HUES64 (cell line): ENCODE results near the gene SYCE3.
A peak's percentile ranks its signal among the peaks of the same experiment; 100 is the strongest.
"Not testable (repeated sequence)": the region's sequence is repeated elsewhere in the genome, so short reads cannot be mapped to it uniquely, and the experiment has no call there.

Experiments used
- H3K27ac ChIP-seq: 2 replicates; pipeline ENCODE4 v1.7.0; 2013; ENCODE audit warnings: low read depth, low read length, inconsistent platforms
- H3K27me3 ChIP-seq: 2 replicates; pipeline ENCODE4 v1.6.1; 2013; ENCODE audit warnings: mild to moderate bottlenecking, low read length; ENCODE audit not compliant: insufficient read depth
- H3K36me3 ChIP-seq: 2 replicates; pipeline ENCODE4 v1.6.1; 2013; ENCODE audit warnings: mild to moderate bottlenecking, low read length; ENCODE audit not compliant: insufficient read depth
- H3K4me1 ChIP-seq: 2 replicates; pipeline ENCODE4 v1.6.1; 2013; ENCODE audit warnings: mild to moderate bottlenecking, low read length, moderate library complexity; ENCODE audit not compliant: insufficient read depth
- H3K4me3 ChIP-seq: 2 replicates; pipeline ENCODE4 v1.5.1; 2013; ENCODE audit warnings: mild to moderate bottlenecking, low read length, moderate library complexity
- H3K9ac ChIP-seq: 2 replicates; pipeline ENCODE4 v1.6.1; 2013; ENCODE audit warnings: mild to moderate bottlenecking, low read depth, low read length
- H3K9me3 ChIP-seq: 2 replicates; pipeline ENCODE4 v1.6.1; 2013; ENCODE audit warnings: low read depth, low read length; ENCODE audit not compliant: insufficient read depth
- WGBS: fragments of 150-250, 120-280 bp; methylation state at CpG from one replicate; pipeline ENCODE4 v1.1.7; 2013; ENCODE audit warnings: missing lambda C conversion rate; 5-methylcytosine and 5-hydroxymethylcytosine counted together

The SYCE3 gene

DNA sequence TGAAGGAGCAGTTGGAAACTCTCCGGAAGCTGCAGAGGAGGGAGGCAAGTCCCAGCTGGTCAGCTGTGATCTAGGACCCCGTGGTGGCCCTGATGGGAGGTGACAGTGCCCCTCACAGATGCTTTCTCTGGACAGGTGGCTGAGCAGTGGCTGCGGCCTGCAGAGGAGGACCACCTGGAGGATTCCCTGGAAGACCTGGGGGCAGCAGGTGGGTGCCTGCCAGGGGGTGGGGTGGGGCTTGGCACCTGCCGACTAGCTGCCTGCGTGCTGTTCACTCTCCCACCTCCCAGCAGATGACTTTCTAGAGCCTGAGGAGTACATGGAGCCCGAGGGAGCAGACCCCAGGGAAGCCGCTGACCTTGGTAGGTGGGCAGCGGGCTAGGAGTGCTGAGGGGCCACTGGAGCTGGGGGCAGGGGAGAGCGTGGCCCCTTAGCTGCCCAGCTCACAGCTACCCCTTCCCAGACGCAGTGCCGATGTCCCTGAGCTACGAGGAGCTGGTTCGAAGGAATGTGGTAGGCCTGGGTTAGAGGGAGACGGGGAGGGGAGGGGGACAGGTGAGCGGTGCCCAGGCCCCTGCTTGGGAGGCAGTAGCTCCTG is 40.4 kb downstream of the SYCE3 start:
- Histone ChIP-seq H3K4me3 (no peak overlapping the region), H3K4me1 (no peaks in the 10 kb centered on the region; the same call in 1 of the 2 replicates), H3K27me3 (peaks cover 9% of the 10 kb centered on the region), H3K27ac (no peak overlapping the region), H3K9ac (no peak overlapping the region), H3K36me3 (peaks cover 49% of the 10 kb centered on the region), H3K9me3 (no peaks in the 10 kb centered on the region)
- WGBS: 97% methylated on average over 15 of the region's 15 CpGs

DNA sequence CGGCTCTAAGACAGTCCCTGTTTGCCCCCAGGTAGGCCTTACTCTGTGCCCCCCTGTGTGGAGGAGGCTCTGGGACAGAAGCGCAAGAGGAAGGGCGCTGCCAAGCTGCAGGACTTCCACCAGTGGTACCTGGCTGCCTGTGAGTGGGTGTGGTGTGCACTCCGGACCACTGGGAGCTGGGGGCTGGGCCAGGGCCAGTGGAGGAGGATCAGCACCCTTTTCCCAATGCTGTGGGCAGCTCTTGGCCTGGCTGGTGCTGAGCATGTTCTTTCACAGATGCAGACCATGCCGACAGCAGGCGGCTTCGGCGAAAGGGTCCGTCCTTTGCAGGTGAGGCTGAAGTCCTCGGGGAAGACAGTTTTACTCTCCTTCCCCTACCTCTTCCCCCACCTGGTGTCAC is 41.0 kb downstream of the SYCE3 start:
- Histone ChIP-seq H3K9me3 (no peaks in the 10 kb centered on the region), H3K9ac (no peak overlapping the region), H3K4me3 (no peak overlapping the region), H3K36me3 (peaks cover 52% of the 10 kb centered on the region), H3K27ac (no peak overlapping the region), H3K27me3 (peaks cover 3% of the 10 kb centered on the region), H3K4me1 (no peaks in the 10 kb centered on the region; the same call in 1 of the 2 replicates)
- WGBS: 97% methylated on average over 10 of the region's 10 CpGs

DNA sequence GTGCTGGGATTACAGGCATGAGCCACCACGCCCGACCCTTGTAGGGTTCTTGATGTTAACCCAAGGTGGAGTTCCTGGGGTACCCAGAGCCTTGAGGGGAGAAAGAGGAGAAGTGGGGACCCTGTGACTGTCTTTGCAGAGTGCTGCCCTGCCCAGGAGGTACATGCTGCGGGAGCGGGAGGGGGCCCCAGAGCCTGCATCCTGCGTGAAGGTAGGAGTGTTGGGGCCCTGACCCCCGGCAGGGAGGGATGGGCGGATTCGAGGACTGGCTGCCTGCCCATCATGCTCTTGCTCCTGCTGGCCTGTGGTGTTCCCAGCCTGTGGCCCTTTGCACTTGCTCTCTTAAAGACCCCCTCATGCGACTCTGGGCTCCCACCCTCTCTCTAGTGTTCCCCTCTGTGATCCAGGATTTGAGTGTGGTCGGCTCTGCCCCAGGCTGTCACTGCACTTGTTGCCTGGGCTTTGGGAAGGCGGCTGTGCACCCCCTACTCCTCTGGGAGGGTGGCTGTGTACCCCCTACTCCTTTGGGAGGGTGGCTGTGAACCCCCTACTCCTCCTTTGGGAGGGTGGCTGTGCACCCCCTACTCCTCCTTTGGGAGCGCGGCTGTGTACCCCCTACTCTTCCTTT is 41.8 kb downstream of the SYCE3 start:
- Histone ChIP-seq H3K4me3 (no peak overlapping the region), H3K36me3 (peaks cover 56% of the 10 kb centered on the region), H3K9ac (no peak overlapping the region), H3K9me3 (no peaks in the 10 kb centered on the region), H3K27me3 (no peaks in the 10 kb centered on the region), H3K27ac (no peak overlapping the region), H3K4me1 (no peaks in the 10 kb centered on the region; the same call in 1 of the 2 replicates)
- 96% methylated on average over 13 of the region's 13 CpGs for WGBS

DNA sequence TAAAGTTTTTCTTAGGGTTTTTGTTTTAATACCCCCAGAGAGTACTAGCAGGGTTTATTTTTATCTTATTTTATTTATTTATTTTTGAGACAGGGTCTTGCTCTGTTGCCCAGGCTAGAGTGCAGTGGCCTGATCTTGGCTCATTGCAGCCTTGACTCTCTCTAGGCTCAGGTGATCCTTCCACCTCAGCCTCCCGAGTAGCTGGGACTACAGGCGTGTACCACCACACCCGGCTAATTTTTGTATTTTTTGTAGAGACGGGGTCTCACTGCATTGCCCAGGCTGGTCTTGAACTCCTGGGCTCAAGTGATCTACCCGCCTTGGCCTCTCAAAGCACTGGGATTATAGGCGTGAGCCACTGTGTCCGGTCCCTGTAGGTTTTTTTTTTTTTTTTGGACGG is 42.5 kb downstream of the SYCE3 start:
- not testable (repeated sequence) for H3K4me1 ChIP-seq, H3K9ac ChIP-seq, H3K27ac ChIP-seq, H3K4me3 ChIP-seq, H3K9me3 ChIP-seq, H3K27me3 ChIP-seq
- H3K36me3 ChIP-seq: peaks cover 56% of the 10 kb centered on the region
- WGBS: 95% methylated on average over 8 of the region's 8 CpGs

DNA sequence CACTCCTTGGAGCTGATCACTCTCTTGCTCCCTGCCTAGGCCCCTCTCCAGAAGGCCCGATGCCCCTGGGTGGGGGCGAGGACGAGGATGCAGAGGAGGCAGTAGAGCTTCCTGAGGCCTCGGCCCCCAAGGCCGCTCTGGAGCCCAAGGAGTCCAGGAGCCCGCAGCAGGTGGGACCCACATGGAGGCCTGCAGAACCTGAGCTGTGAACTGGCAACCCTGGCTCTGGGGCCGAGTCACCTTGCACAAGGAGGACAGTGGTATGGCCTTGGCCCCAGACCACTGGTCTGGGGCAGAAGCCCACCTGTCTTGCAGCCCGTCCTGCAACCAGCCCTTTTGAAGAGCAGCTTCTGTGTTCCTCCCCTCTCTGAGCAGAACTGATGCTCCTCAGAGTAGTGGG is 43.6 kb downstream of the SYCE3 start:
- Histone ChIP-seq H3K9ac (no peak overlapping the region), H3K4me1 (no peaks in the 10 kb centered on the region), H3K9me3 (no peaks in the 10 kb centered on the region), H3K27ac (no peak overlapping the region), H3K27me3 (no peaks in the 10 kb centered on the region), H3K4me3 (no peak overlapping the region), H3K36me3 (peaks cover 60% of the 10 kb centered on the region)
- WGBS: 97% methylated on average over 8 of the region's 8 CpGs

DNA sequence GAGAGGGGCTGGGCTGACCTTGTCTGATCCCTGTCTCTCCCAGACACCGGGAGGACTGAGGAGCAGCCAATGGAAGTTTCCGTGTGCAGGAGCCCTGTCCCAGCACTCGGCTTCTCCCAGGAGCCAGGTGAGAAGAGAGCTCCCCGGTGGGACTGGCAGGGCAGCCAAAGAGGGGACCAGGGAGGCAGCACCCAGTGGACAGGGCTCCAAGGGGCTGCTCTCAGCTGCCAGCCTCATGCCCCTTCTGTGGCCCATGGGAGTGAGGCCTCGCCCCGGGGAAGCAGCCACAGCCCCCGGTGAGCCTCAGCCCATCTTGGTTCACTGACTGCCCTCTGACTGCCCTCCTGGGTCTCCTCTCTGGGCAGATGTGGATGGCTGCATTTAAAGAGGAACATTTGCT is 44.1 kb downstream of the SYCE3 start:
- Histone ChIP-seq H3K36me3 (peaks cover 59% of the 10 kb centered on the region), H3K27ac (no peak overlapping the region), H3K4me3 (no peak overlapping the region), H3K9me3 (no peaks in the 10 kb centered on the region), H3K4me1 (no peaks in the 10 kb centered on the region), H3K27me3 (no peaks in the 10 kb centered on the region), H3K9ac (no peak overlapping the region)
- 96% methylated on average over 7 of the region's 7 CpGs for WGBS

DNA sequence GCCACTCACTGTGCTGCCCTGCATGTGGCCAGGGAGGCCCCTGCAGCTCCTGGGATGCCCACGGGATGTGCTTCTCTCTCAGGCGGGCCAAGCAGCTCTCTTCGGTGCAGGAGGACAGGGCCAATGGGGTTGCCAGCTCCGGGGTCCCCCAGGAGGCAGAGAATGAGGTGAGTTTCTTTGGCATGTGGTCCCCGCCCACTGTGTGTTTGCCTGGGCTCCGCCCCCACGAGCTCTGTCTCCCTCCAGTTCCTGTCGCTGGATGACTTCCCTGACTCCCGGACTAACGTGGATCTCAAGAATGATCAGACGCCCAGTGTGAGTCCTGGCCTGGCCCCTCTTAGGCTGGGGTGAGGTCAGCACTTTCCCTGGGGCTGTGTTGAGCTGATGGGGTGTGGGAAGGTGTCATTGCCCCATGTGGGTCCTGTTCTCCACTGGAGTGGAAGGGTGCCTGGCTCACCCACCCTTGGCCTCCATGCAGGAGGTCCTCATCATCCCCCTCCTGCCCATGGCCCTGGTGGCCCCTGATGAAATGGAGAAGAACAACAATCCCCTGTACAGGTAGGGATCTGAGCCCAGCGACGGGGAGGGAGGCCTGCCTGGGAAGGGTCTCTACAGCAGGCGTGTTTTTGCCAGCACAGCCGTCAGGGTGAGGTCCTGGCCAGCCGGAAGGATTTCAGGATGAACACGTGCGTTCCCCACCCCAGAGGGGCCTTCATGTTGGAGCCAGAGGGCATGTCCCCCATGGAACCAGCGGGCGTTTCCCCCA is 45.0 kb downstream of the SYCE3 start:
- Histone ChIP-seq H3K4me1 (no peaks in the 10 kb centered on the region), H3K27me3 (no peaks in the 10 kb centered on the region), H3K36me3 (peaks cover 53% of the 10 kb centered on the region), H3K4me3 (no peak overlapping the region), H3K9me3 (no peaks in the 10 kb centered on the region), H3K9ac (no peak overlapping the region), H3K27ac (no peak overlapping the region)
- 93% methylated on average over 20 of the region's 20 CpGs for WGBS

DNA sequence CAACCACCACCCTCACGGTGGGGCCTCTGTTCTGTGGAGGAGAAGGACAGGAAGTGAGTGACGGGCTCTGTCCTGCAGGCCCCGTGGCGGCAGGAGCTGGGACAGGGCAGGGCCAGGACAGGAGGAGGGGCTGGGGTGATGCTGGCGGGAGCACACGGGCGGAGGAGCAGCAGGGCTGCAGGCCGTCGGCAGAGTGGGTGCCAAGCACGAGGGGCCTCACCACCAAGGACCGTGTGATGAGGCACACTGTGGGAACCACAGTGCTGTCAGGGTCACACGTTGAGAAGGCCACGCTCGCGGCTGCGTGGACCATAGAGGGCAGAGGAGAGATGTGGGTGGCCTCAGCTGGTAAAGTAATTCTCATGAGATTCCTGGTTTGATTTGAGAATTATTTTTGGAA is 45.8 kb downstream of the SYCE3 start:
- H3K4me3 ChIP-seq: no peak overlapping the region
- no peaks in the 10 kb centered on the region for H3K4me1 ChIP-seq

DNA sequence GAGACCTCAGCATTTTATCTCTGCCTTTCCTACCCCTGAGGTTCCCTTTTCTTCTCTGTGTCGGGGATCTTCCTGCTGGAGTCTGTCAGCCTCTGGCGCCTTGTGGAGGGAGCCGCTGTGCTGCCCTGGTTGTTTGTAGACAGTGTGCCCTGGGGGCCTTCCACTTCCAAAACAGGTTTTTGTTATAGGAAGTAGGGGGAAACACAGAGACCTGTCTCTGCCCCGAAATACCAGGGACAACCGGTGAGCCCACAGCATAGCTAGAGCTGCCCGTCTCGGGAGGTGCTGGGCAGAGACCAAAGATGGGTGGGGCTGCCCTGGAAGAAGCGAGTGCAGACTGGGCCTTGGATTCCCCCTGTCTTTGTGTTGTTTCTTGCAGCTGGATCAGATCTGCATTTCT is 46.7 kb downstream of the SYCE3 start:
- no peak overlapping the region for H3K27ac ChIP-seq
- 95% methylated on average over 8 of the region's 8 CpGs for WGBS
- no peak overlapping the region for H3K9ac ChIP-seq
- no peaks in the 10 kb centered on the region for H3K27me3 ChIP-seq
- H3K36me3 ChIP-seq: peaks cover 47% of the 10 kb centered on the region
- H3K4me3 ChIP-seq: no peak overlapping the region
- H3K4me1 ChIP-seq: no peaks in the 10 kb centered on the region
- H3K9me3 ChIP-seq: no peaks in the 10 kb centered on the region

More for the DNA sequence above, 45.8 kb downstream of the SYCE3 start:
- no peaks in the 10 kb centered on the region for H3K9me3 ChIP-seq
- H3K36me3 ChIP-seq: peaks cover 53% of the 10 kb centered on the region
- 92% methylated on average over 16 of the region's 16 CpGs for WGBS
- H3K27me3 ChIP-seq: no peaks in the 10 kb centered on the region
- no peak overlapping the region for H3K27ac ChIP-seq
- H3K9ac ChIP-seq: no peak overlapping the region; the same call in 1 of the 2 replicates

DNA sequence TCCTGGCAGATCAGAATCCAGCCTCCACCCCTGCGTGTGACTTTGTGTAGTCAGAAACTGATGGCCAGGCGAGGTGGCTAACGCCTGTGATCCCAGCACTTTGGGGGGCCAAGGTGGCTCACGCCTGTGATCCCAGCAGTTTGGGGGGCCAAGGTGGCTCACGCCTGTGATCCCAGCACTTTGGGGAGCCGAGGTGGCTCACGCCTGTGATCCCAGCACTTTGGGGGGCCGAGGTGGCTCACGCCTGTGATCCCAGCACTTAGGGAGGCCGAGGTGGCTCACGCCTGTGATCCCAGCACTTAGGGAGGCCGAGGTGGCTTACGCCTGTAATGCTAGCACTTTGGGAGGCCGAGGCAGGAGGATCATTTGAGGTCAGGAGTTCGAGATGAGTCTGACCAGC is 49.5 kb downstream of the SYCE3 start:
- H3K36me3 ChIP-seq: peaks cover 30% of the 10 kb centered on the region
- WGBS: 94% methylated on average over 15 of the region's 15 CpGs
- no peak overlapping the region for H3K27ac ChIP-seq
- H3K4me3 ChIP-seq: no peak overlapping the region
- no peaks in the 10 kb centered on the region for H3K27me3 ChIP-seq
- H3K9me3 ChIP-seq: no peaks in the 10 kb centered on the region
- H3K4me1 ChIP-seq: peaks cover 7% of the 10 kb centered on the region; the same call in 1 of the 2 replicates
- no peak overlapping the region for H3K9ac ChIP-seq

DNA sequence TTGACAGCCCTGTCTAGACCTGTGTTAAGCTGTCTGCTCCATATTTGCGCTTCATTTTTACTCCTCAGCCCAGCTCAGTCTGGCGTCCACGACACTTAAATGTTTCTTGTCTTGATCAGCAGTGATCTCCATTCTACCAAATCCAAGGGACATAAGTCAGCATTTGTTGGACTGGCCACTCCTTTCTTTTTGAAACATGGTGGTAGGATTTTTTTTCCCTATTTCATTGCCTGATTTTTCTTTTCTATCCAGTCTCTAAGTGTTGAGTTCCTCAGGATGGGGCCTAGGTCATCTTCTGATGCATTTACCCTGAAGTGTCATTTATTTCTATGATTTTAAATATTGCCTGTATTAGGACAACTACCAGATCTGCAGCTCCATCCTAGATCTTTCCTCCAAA is 53.8 kb downstream of the SYCE3 start:
- no peaks in the 10 kb centered on the region for H3K27me3 ChIP-seq
- H3K4me1 ChIP-seq: peaks cover 7% of the 10 kb centered on the region
- peak overlapping the region; percentile 69 for H3K4me3 ChIP-seq
- WGBS: 59% methylated on average over 3 of the region's 3 CpGs
- H3K27ac ChIP-seq: no peak overlapping the region
- H3K9ac ChIP-seq: peak overlapping the region; percentile 96
- H3K9me3 ChIP-seq: no peaks in the 10 kb centered on the region
- H3K36me3 ChIP-seq: peaks cover 21% of the 10 kb centered on the region
